Type B pancreatic cell (in vitro differentiated cells): ENCODE results near the gene SLC4A2. TPM values are rescaled to one million over a fixed set of nuclear protein-coding genes. Genes with fewer than 3 reads are reported as not detected.

Experiments used
- DNase-seq: peaks from one replicate; pipeline ENCODE4 v3.0.0; 2021; ENCODE audit warnings: mixed read lengths; ENCODE audit not compliant: unreplicated experiment; ENCODE audit errors: extremely low spot score
- H3K27ac Mint-ChIP-seq: 2 replicates; pipeline ENCODE4 v1.8.0; 2021; ENCODE audit warnings: mild to moderate bottlenecking, mixed read lengths
- H3K27me3 Mint-ChIP-seq: 2 replicates; pipeline ENCODE4 v1.8.0; 2021; ENCODE audit warnings: mixed read lengths
- H3K36me3 Mint-ChIP-seq: 2 replicates; pipeline ENCODE4 v1.8.0; 2021; ENCODE audit warnings: mixed read lengths
- H3K4me1 Mint-ChIP-seq: one replicate; pipeline ENCODE4 v1.8.0; 2021; ENCODE audit warnings: mixed read lengths; ENCODE audit not compliant: unreplicated experiment
- H3K4me3 Mint-ChIP-seq: 2 replicates; pipeline ENCODE4 v1.8.0; 2021; ENCODE audit warnings: mild to moderate bottlenecking, mixed read lengths
- H3K9me3 Mint-ChIP-seq: 2 replicates; pipeline ENCODE4 v1.8.0; 2021; ENCODE audit warnings: mixed read lengths
- CTCF ChIP-seq: fragments of 200-600 bp; sonication (generic); conservative IDR thresholded peaks from 2 replicates; pipeline ENCODE4 v1.5.0; 2021; ENCODE audit warnings: antibody characterized with exemption, mild to moderate bottlenecking
- total RNA-seq: library from RNA; stranded (reverse); gene quantifications from 2 replicates; pipeline ENCODE4 v1.2.1, GENCODE V29; 2021; ENCODE audit warnings: low replicate concordance

Gene SLC4A2
- total RNA-seq, 1 donor from 2014 or later = 150 TPM

- H3K4me3 Mint-ChIP-seq = peak overlapping the region; percentile 91
- TF ChIP-seq CTCF = no peak
- peaks cover 39% of the 10 kb centered on the region for H3K4me1 Mint-ChIP-seq
- no peak for DNase-seq
- H3K9me3 Mint-ChIP-seq = no peaks in the 10 kb centered on the region
- no peaks in the 10 kb centered on the region for H3K27me3 Mint-ChIP-seq
- H3K36me3 Mint-ChIP-seq = peaks cover 7% of the 10 kb centered on the region
- H3K27ac Mint-ChIP-seq = no peak overlapping the region
These were observed 27.4 kb downstream of the SLC4A2 start for GRCh38 chr7:151086802-151087244.

- peaks cover 39% of the 10 kb centered on the region for H3K4me1 Mint-ChIP-seq
- H3K27me3 Mint-ChIP-seq = no peaks in the 10 kb centered on the region
- H3K4me3 Mint-ChIP-seq = peak overlapping the region; percentile 91
- peak; percentile 52 for TF ChIP-seq CTCF
- no peaks in the 10 kb centered on the region for H3K9me3 Mint-ChIP-seq
- H3K36me3 Mint-ChIP-seq = peaks cover 7% of the 10 kb centered on the region
- no peak for DNase-seq
- H3K27ac Mint-ChIP-seq = no peak overlapping the region
These were observed 28.0 kb downstream of the SLC4A2 start for GRCh38 chr7:151087245-151088018.

- no peak for DNase-seq
- Mint-ChIP-seq H3K4me3 (peak overlapping the region; percentile 90), H3K27ac (peak overlapping the region; percentile 73), H3K27me3 (no peaks in the 10 kb centered on the region), H3K4me1 (peaks cover 34% of the 10 kb centered on the region), H3K36me3 (peaks cover 7% of the 10 kb centered on the region), H3K9me3 (no peaks in the 10 kb centered on the region)
- TF ChIP-seq CTCF = no peak
These were observed 28.8 kb downstream of the SLC4A2 start for GRCh38 chr7:151088019-151088855.

GRCh38 chr7:151088856-151089699 is 29.7 kb downstream of the SLC4A2 start:
- Mint-ChIP-seq H3K27me3 (no peaks in the 10 kb centered on the region), H3K27ac (peak overlapping the region; percentile 91), H3K4me3 (peak overlapping the region; percentile 90), H3K9me3 (no peaks in the 10 kb centered on the region), H3K36me3 (peaks cover 7% of the 10 kb centered on the region), H3K4me1 (peaks cover 38% of the 10 kb centered on the region)
- no peak for DNase-seq
- no peak for TF ChIP-seq CTCF
